Epithelial cell of alveolus of lung (primary cell): ENCODE data around the gene ADAM33. TPM values are rescaled to one million over a fixed set of nuclear protein-coding genes. Genes with fewer than 3 reads are reported as not detected.

ENCODE experiments used
- total RNA-seq: library from RNA; depleted of rRNA; stranded (reverse); fragments of >200 nt; gene quantifications from 2 replicates; pipeline ENCODE4 v1.2.1, GENCODE V29; 2015

Gene ADAM33, protein sequence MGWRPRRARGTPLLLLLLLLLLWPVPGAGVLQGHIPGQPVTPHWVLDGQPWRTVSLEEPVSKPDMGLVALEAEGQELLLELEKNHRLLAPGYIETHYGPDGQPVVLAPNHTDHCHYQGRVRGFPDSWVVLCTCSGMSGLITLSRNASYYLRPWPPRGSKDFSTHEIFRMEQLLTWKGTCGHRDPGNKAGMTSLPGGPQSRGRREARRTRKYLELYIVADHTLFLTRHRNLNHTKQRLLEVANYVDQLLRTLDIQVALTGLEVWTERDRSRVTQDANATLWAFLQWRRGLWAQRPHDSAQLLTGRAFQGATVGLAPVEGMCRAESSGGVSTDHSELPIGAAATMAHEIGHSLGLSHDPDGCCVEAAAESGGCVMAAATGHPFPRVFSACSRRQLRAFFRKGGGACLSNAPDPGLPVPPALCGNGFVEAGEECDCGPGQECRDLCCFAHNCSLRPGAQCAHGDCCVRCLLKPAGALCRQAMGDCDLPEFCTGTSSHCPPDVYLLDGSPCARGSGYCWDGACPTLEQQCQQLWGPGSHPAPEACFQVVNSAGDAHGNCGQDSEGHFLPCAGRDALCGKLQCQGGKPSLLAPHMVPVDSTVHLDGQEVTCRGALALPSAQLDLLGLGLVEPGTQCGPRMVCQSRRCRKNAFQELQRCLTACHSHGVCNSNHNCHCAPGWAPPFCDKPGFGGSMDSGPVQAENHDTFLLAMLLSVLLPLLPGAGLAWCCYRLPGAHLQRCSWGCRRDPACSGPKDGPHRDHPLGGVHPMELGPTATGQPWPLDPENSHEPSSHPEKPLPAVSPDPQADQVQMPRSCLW
- 1.7 and 14.5 TPM in 2 replicates for total RNA-seq

DNA sequence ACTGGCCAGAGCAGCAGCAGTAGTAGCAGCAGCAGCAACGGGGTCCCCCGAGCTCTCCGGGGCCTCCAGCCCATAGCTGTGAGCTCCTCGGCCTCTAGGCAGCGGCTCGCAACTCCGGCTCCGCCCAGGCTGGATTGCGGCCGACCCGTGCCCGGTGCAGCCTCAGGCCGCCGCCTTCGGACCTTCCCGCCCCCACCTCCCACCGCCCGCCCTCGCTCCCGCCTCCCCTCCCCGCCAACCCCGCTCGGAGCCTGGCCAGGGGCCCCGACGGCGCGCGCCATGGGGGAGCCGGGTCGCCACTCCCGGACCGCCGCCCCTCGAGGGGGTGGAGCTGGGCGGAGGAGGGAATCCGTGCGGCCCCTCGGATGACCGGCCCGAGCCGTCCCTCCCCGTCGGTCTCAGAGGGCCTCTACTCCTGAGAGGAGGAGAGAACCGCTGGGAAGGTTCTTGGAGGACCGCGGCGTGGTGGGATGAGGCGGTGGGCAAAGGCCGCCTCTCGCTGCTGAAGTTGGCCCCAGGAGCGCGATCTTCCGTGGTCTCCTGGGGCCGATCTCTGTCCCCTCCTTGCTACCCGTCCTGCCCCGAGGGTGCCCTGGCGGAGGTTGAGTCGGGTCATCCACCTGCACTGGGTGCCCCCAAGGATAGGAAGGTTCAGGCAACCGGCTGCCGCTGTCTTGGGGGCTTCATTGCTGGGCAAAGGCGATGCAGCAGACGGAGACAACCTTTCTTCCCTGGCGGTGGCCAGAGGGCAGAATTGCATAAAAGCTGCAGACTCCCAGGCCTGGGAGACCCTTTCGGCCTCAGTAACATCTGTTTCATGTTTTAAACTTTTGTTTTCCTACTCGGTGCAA is at the start of gene ADAM33:
ADAM33 (minus strand) TSS at position 80 of the 851 bp plus-strand sequence; CDS start at position 74, 6 bp downstream.

DNA sequence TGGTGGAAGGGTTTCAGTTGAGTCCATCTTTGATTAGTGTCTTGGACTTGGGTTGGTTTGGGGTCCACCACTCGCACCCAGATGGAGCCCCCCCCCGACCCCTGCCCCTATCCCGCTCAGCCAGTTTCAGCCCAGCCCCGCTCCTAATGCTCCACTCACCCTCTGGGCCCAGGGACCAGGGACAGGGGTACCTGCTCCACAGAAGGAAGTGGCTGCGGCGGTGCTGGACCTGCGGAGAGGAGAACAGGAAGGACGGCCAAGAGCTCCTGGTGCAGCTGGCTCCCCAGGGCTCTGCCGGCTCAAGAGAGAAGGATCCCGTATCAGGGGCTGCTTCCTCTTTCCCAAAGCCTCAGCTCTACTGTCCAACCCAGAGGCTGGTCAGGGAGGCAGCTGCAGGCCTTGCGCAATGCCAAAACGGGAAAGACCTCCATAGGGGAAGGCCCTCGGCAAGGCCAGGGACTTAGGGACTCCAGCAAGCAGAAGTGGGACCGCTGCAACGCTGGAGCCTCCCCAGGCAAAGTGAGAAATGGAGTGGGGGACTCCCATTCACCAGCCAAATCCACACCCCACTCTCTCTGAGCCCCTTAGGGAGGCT is 30.6 kb upstream of the ADAM33 start, which contains the start of gene SIGLEC1:
SIGLEC1 (minus strand) TSS at position 322 of the 595 bp plus-strand sequence. CDS start 5,472 bp downstream, outside the sequence.

DNA sequence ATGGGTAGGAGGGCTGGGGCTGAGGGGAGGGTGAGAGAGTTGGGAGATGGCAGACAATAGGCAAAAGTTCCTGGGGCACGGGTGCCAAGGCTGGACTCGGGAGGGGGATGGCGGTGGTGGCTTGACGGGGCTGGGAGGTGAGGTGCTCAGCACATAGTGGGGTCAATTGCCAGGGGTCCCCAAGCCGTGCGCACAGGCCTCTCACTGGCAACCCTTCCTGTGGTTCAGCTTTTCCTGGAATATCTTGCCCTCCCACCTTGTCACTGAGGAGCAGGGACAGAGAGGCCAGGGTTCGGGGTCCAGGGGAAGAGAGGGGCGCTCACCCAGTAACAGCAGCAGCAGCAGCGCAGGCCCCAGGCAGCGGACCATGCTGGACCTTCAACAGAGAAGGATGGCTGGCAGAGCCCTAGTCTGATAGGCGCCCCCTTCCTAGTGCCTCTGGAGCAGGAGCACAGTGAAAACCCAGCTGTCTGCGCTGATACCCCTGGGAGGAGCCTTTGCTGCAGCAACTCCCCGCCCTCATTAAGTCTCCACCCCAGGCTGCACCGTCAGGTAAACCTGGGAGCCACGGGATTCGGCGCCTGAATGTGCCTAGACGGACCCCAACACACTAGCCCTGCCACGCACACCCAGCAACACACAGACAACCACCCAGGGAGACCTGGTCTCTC is 18.6 kb downstream of the ADAM33 start, which contains the start of gene GFRA4:
GFRA4 (minus strand) TSS at position 369 of the 671 bp plus-strand sequence; CDS start at position 369, 0 bp downstream.

Other genes with a start within 250 kb of the ADAM33 start
- 26.8 and 38.3 TPM in 2 replicates for gene ATRN, start 211.0 kb downstream of the ADAM33 start, total RNA-seq
- gene GFRA4, start 18.6 kb downstream of the ADAM33 start, total RNA-seq, result not detected in 2 replicates
- gene SIGLEC1, start 30.6 kb upstream of the ADAM33 start, total RNA-seq, result not detected in 2 replicates
- 0.13 and 0.88 TPM in 2 replicates for gene HSPA12B, start 50.7 kb upstream of the ADAM33 start, total RNA-seq
- gene ADISSP, start 85.7 kb upstream of the ADAM33 start, total RNA-seq, result 20.1 and 41.2 TPM in 2 replicates
- not detected in 2 replicates for gene SPEF1, start 99.4 kb upstream of the ADAM33 start, total RNA-seq
- 84.6 and 90.1 TPM in 2 replicates for gene CENPB, start 104.7 kb upstream of the ADAM33 start, total RNA-seq
- 32.2 and 107 TPM in 2 replicates for gene CDC25B, start 114.3 kb upstream of the ADAM33 start, total RNA-seq
- gene AP5S1, start 138.5 kb upstream of the ADAM33 start, total RNA-seq, result 11.8 and 19.9 TPM in 2 replicates
- gene MAVS, start 164.8 kb upstream of the ADAM33 start, total RNA-seq, result 17.5 and 42.3 TPM in 2 replicates
- 36.7 and 41.8 TPM in 2 replicates for gene PANK2, start 207.4 kb upstream of the ADAM33 start, total RNA-seq